ENCODE measurements around the gene PPIF.

PPIF gene

GRCh38 chr10:79384773-79385391 lies 37.6 kb downstream of the PPIF start:
- ATAC-seq, result no peak
- TF ChIP-seq TCF4 (CRISPR knock-in tag; IDR thresholded peaks at IDR 0.05; ENCODE audit: borderline replicate concordance) (no peak), ZNF8 (CRISPR knock-in tag; IDR thresholded peaks at IDR 0.05) (no peak), CSRNP3 (CRISPR knock-in tag; IDR thresholded peaks at IDR 0.05) (no peak), ZFP3 (CRISPR knock-in tag; IDR thresholded peaks at IDR 0.05) (no peak), ZC3H10 (CRISPR knock-in tag; IDR thresholded peaks at IDR 0.05) (no peak), ESRRG (CRISPR knock-in tag; IDR thresholded peaks at IDR 0.05) (no peak), OSR1 (CRISPR knock-in tag; IDR thresholded peaks at IDR 0.05) (no peak), ZFP30 (CRISPR knock-in tag; IDR thresholded peaks at IDR 0.05) (no peak), PPARA (CRISPR knock-in tag; IDR thresholded peaks at IDR 0.05; ENCODE audit: borderline replicate concordance) (no peak), TOX (CRISPR knock-in tag; IDR thresholded peaks at IDR 0.05; ENCODE audit: borderline replicate concordance) (no peak), ZNF565 (CRISPR knock-in tag; conservative IDR thresholded peaks at IDR 0.05; ENCODE audit: low read depth) (no peak)

- no peak for ATAC-seq
- TF ChIP-seq PATZ1 (CRISPR knock-in tag; IDR thresholded peaks at IDR 0.05; ENCODE audit: borderline replicate concordance), result no peak
- no peak for TF ChIP-seq ZFP30 (CRISPR knock-in tag; IDR thresholded peaks at IDR 0.05)
- TF ChIP-seq TCF4 (CRISPR knock-in tag; IDR thresholded peaks at IDR 0.05; ENCODE audit: borderline replicate concordance), result no peak
- TF ChIP-seq CREB5 (CRISPR knock-in tag; IDR thresholded peaks at IDR 0.05; ENCODE audit: low read depth), result no peak
- TF ChIP-seq POU6F1 (CRISPR knock-in tag; IDR thresholded peaks at IDR 0.05; ENCODE audit: borderline replicate concordance, low read depth), result no peak
- TF ChIP-seq ZNF70 (CRISPR knock-in tag; IDR thresholded peaks at IDR 0.05), result no peak
- no peak for TF ChIP-seq GLIS3 (CRISPR knock-in tag; IDR thresholded peaks at IDR 0.05)
- no peak for TF ChIP-seq ZFP3 (CRISPR knock-in tag; IDR thresholded peaks at IDR 0.05)
- TF ChIP-seq ESRRG (CRISPR knock-in tag; IDR thresholded peaks at IDR 0.05), result no peak
- no peak for TF ChIP-seq TOX (CRISPR knock-in tag; IDR thresholded peaks at IDR 0.05; ENCODE audit: borderline replicate concordance)
- no peak for TF ChIP-seq OSR1 (CRISPR knock-in tag; IDR thresholded peaks at IDR 0.05)
- TF ChIP-seq SNAI2 (CRISPR knock-in tag; IDR thresholded peaks at IDR 0.05), result no peak
- no peak for TF ChIP-seq CSRNP3 (CRISPR knock-in tag; IDR thresholded peaks at IDR 0.05)
- TF ChIP-seq RARB (CRISPR knock-in tag; IDR thresholded peaks at IDR 0.05), result no peak
- no peak for TF ChIP-seq BACH2 (CRISPR knock-in tag; IDR thresholded peaks at IDR 0.05; ENCODE audit: borderline replicate concordance)
Measured at GRCh38 chr10:79385392-79385795, 38.1 kb downstream of the PPIF start.

- TF ChIP-seq ARNTL (CRISPR knock-in tag; IDR thresholded peaks at IDR 0.05; ENCODE audit: borderline replicate concordance, low read depth) (no peak), BACH2 (CRISPR knock-in tag; IDR thresholded peaks at IDR 0.05; ENCODE audit: borderline replicate concordance) (no peak), TSHZ2 (CRISPR knock-in tag; IDR thresholded peaks at IDR 0.05) (no peak), ZNF70 (CRISPR knock-in tag; IDR thresholded peaks at IDR 0.05) (no peak), POU6F1 (CRISPR knock-in tag; IDR thresholded peaks at IDR 0.05; ENCODE audit: borderline replicate concordance, low read depth) (no peak), CSRNP3 (CRISPR knock-in tag; IDR thresholded peaks at IDR 0.05) (no peak), SNAI2 (CRISPR knock-in tag; IDR thresholded peaks at IDR 0.05) (no peak), PPARA (CRISPR knock-in tag; IDR thresholded peaks at IDR 0.05; ENCODE audit: borderline replicate concordance) (no peak)
- ATAC-seq, result no peak
Measured at GRCh38 chr10:79385804-79386531, 38.7 kb downstream of the PPIF start.
